GM12878 (cell line): ENCODE measurements around the gene PPP6R2. TPM values are rescaled to one million over a fixed set of nuclear protein-coding genes. Genes with fewer than 3 reads are reported as not detected.

Experiments
- ASH2L ChIP-seq: fragments of 300-600, 200-600 bp; sonication (generic); IDR thresholded peaks from 2 replicates; pipeline ENCODE4 v1.6.1; 2017; ENCODE audit warnings: low read depth, mild to moderate bottlenecking, borderline replicate concordance
- CEBPB ChIP-seq, 2 experiments: fragments of 150-350 bp in 1 of 2; IDR thresholded peaks; 2 replicates each; pipeline ENCODE4 v1.6.1; 2012 to 2014; ENCODE audit warnings: low read depth in 2 of 2, low read length in 2 of 2, borderline replicate concordance in 1 of 2, inconsistent platforms in 1 of 2
- MEF2B ChIP-seq: fragments of 450-650 bp; IDR thresholded peaks from 2 replicates; pipeline ENCODE4 v1.6.1; 2018; ENCODE audit warnings: mild to moderate bottlenecking, moderate library complexity; ENCODE audit not compliant: partially characterized antibody, poor library complexity, severe bottlenecking
- MLLT1 ChIP-seq: fragments of 450-650 bp; IDR thresholded peaks from 2 replicates; pipeline ENCODE4 v1.6.1; 2016; ENCODE audit warnings: mild to moderate bottlenecking
- NFIC ChIP-seq: IDR thresholded peaks from 2 replicates; pipeline ENCODE4 v1.6.1; 2012; ENCODE audit warnings: low read depth, mild to moderate bottlenecking, inconsistent platforms, low read length, moderate library complexity
- POLR2A ChIP-seq: IDR thresholded peaks from 2 replicates; pipeline ENCODE4 v1.6.1; 2011; ENCODE audit warnings: low read depth, mild to moderate bottlenecking, low read length
- POLR2AphosphoS5 ChIP-seq: IDR thresholded peaks from 2 replicates; pipeline ENCODE4 v1.6.1; 2011; ENCODE audit warnings: mild to moderate bottlenecking, low read length, inconsistent platforms
- POU2F2 ChIP-seq: IDR thresholded peaks from 3 replicates; pipeline ENCODE4 v1.6.1; 2011; ENCODE audit warnings: low read depth, mild to moderate bottlenecking, low read length, borderline replicate concordance
- SIN3A ChIP-seq: IDR thresholded peaks from 2 replicates; pipeline ENCODE4 v1.6.1; 2012; ENCODE audit warnings: low read depth, low read length, improper control_type of control experiment
- SRF ChIP-seq, 2 experiments: IDR thresholded peaks; 2 replicates each; pipeline ENCODE4 v1.6.1; 2011; ENCODE audit warnings: low read depth in 2 of 2, low read length in 2 of 2, mild to moderate bottlenecking in 1 of 2, moderate library complexity in 1 of 2
- YY1 ChIP-seq: IDR thresholded peaks from 2 replicates; pipeline ENCODE4 v1.6.1; 2011; ENCODE audit warnings: low read depth, mild to moderate bottlenecking, low read length
- ZBTB40 ChIP-seq: fragments of 450-650 bp; IDR thresholded peaks from 2 replicates; pipeline ENCODE4 v1.6.1; 2016; ENCODE audit warnings: mild to moderate bottlenecking, moderate library complexity, borderline replicate concordance
- polyA plus RNA-seq, 11 experiments: library from polyadenylated mRNA; depleted of rRNA in 4 of 11; unstranded in 6 of 11; stranded (reverse) in 5 of 11; fragments of >200 nt; fragmentation: Nextera tagmentation in 4 of 11; fragmentation: Illumina TruSeq in 1 of 11; extraction: Ambion mirVana in 4 of 11; extraction: Trizol in 1 of 11; gene quantifications; 1 replicate in 1 of 11; 2 replicates in 10 of 11; pipeline versions ENCODE4 v1.2.1 to v1.2.3, GENCODE V29; 2011 to 2016; ENCODE audit warnings: inconsistent platforms in 2 of 11, missing spikeins in 2 of 11, low read depth in 1 of 11
- total RNA-seq, 4 experiments: library from RNA; depleted of rRNA in 3 of 4; stranded (reverse); fragments of >200 nt in 3 of 4; fragmentation: Illumina TruSeq in 1 of 4; extraction: Trizol in 1 of 4; gene quantifications; 2 replicates each; pipeline versions ENCODE4 v1.2.1 to v1.2.3, GENCODE V29; 2013 to 2021
- TF ChIP-seq, protein P1 (sequence below): IDR thresholded peaks from 2 replicates; pipeline ENCODE4 v1.6.1; 2011; ENCODE audit warnings: borderline replicate concordance, low read depth, mild to moderate bottlenecking, moderate library complexity, low read length; ENCODE audit not compliant: insufficient read depth, poor library complexity, severe bottlenecking
- TF ChIP-seq, protein P2 (sequence below): fragments of 450-650 bp; IDR thresholded peaks from 2 replicates; pipeline ENCODE4 v1.6.1; 2017; ENCODE audit warnings: mild to moderate bottlenecking, moderate library complexity
- TF ChIP-seq, protein P3 (sequence below): fragments of 150-350 bp; IDR thresholded peaks from 2 replicates; pipeline ENCODE4 v1.6.1; 2014; ENCODE audit warnings: mild to moderate bottlenecking, low read depth, low read length

Gene PPP6R2
- total and polyA plus RNA-seq, 10 of the 15 experiments (the other 5 are each of a cell fraction or from before 2014, with no cell fraction given) = 0.29 to 52.6 (median 25.4) TPM

DNA sequence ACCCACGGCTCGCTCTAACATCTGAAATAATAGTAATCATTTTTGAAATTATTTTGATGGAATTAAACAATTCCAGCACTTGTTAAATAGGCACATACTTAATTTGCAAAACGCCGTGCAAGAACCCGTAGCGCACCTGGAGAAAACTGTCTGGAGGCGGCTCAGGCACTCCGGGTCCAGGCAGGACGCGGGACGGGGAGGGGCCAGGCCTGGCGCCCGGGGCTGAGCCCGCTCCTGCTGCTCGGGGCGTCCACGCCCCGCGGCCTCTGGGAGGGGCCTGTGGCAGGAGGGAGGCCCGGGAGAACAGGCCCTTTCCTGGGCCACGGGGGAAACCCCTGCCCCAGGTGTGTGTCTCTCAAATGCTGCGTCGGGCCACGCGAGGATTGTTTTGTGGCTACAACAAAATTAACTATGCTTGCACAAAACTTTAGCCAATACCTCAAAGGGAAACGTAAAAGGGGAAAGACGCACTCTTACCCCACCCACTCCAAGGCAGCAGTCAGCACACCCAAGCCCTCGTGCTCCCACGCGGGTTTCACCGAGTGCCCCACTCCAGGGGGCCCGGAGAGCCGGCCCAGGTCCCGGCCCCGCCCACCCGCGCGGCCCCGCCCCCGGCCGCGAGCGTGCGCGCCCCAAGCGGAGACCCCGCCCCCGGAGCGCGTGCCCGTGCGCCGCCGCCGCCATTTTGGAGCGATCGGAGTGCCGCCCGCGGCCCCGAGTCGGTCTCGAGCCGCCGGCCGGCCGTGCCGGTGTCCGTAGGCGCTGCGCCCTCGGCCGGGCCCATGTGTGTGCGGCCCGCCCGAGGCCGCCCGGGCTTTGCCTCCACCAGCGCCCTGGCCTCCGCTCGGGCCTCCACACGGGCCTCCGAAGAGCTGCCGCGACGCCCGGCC lies at the start of gene PPP6R2 (continued):
- TF ChIP-seq, protein P1, sequence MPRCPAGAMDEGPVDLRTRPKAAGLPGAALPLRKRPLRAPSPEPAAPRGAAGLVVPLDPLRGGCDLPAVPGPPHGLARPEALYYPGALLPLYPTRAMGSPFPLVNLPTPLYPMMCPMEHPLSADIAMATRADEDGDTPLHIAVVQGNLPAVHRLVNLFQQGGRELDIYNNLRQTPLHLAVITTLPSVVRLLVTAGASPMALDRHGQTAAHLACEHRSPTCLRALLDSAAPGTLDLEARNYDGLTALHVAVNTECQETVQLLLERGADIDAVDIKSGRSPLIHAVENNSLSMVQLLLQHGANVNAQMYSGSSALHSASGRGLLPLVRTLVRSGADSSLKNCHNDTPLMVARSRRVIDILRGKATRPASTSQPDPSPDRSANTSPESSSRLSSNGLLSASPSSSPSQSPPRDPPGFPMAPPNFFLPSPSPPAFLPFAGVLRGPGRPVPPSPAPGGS = no peak
- TF ChIP-seq MEF2B (no peak), CEBPB (IDR thresholded peaks at IDR 0.05; ENCODE audit: borderline replicate concordance in 1 of 2, low read depth in 2 of 2, low read length in 2 of 2) (no peak), ASH2L (no peak), MLLT1 (no peak), POLR2A (peak; percentile 74), POLR2AphosphoS5 (peak; percentile 61; the same call in 1 of the 2 replicates), YY1 (peak; percentile 96), ZBTB40 (no peak), SRF (IDR thresholded peaks at IDR 0.05; ENCODE audit: low read depth in 2 of 2, low read length in 2 of 2) (no peak), POU2F2 (no peak), NFIC (no peak), SIN3A (peak; percentile 61; the same call in 1 of the 2 replicates)
- TF ChIP-seq, protein P2, sequence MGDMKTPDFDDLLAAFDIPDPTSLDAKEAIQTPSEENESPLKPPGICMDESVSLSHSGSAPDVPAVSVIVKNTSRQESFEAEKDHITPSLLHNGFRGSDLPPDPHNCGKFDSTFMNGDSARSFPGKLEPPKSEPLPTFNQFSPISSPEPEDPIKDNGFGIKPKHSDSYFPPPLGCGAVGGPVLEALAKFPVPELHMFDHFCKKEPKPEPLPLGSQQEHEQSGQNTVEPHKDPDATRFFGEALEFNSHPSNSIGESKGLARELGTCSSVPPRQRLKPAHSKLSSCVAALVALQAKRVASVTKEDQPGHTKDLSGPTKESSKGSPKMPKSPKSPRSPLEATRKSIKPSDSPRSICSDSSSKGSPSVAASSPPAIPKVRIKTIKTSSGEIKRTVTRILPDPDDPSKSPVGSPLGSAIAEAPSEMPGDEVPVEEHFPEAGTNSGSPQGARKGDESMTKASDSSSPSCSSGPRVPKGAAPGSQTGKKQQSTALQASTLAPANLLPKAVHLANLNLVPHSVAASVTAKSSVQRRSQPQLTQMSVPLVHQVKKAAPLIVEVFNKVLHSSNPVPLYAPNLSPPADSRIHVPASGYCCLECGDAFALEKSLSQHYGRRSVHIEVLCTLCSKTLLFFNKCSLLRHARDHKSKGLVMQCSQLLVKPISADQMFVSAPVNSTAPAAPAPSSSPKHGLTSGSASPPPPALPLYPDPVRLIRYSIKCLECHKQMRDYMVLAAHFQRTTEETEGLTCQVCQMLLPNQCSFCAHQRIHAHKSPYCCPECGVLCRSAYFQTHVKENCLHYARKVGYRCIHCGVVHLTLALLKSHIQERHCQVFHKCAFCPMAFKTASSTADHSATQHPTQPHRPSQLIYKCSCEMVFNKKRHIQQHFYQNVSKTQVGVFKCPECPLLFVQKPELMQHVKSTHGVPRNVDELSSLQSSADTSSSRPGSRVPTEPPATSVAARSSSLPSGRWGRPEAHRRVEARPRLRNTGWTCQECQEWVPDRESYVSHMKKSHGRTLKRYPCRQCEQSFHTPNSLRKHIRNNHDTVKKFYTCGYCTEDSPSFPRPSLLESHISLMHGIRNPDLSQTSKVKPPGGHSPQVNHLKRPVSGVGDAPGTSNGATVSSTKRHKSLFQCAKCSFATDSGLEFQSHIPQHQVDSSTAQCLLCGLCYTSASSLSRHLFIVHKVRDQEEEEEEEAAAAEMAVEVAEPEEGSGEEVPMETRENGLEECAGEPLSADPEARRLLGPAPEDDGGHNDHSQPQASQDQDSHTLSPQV = no peak
- TF ChIP-seq, protein P3, sequence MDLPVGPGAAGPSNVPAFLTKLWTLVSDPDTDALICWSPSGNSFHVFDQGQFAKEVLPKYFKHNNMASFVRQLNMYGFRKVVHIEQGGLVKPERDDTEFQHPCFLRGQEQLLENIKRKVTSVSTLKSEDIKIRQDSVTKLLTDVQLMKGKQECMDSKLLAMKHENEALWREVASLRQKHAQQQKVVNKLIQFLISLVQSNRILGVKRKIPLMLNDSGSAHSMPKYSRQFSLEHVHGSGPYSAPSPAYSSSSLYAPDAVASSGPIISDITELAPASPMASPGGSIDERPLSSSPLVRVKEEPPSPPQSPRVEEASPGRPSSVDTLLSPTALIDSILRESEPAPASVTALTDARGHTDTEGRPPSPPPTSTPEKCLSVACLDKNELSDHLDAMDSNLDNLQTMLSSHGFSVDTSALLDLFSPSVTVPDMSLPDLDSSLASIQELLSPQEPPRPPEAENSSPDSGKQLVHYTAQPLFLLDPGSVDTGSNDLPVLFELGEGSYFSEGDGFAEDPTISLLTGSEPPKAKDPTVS = no peak
